ENCODE results near the gene SEC24D.

SEC24D gene

GRCh38 chr4:118730683-118731082 lies 105.2 kb downstream of the SEC24D start:
- H3K4ac ChIP-seq (ENCODE audit: low read depth in 1 of 2, low read length in 2 of 2), result no peak overlapping the region
- H3K36me3 ChIP-seq (ENCODE audit: control insufficient read depth in 1 of 2, insufficient read depth in 2 of 2, low read depth in 1 of 2, low read length in 2 of 2), result peaks cover 20 to 96% of the 10 kb centered on the region in 2 experiments
- peak; percentile 25 for DNase-seq
- H3K14ac ChIP-seq (ENCODE audit: low read length in 2 of 2), result no peak overlapping the region
- H2BK15ac ChIP-seq (ENCODE audit: low read depth, poor library complexity, severe bottlenecking), result no peak overlapping the region
- no peak overlapping the region for H3K4me3 ChIP-seq (ENCODE audit: insufficient read depth in 1 of 2, low read depth in 1 of 2, low read length in 2 of 2)
- H3K9me3 ChIP-seq (ENCODE audit: control insufficient read depth, low read length), result no peaks in the 10 kb centered on the region
- no peak overlapping the region for H3K18ac ChIP-seq (ENCODE audit: low read depth in 1 of 2, low read length in 2 of 2)
- no peak overlapping the region for H4K8ac ChIP-seq (ENCODE audit: low read length)
- H2BK120ac ChIP-seq (ENCODE audit: low read depth, low read length), result no peak overlapping the region
- peaks cover 15% of the 10 kb centered on the region for H3K79me1 ChIP-seq (replicated peaks; ENCODE audit: low read length, poor library complexity, severe bottlenecking)
- no peak overlapping the region for H2BK5ac ChIP-seq (ENCODE audit: low read depth, low read length, poor library complexity, severe bottlenecking)
- H3K4me2 ChIP-seq (ENCODE audit: low read length, poor library complexity, severe bottlenecking), result no peak overlapping the region
- peak overlapping the region; percentile 15 for H3K9ac ChIP-seq (ENCODE audit: low read length)
- H3K23ac ChIP-seq (ENCODE audit: low read length in 2 of 2), result no peak overlapping the region
- H2AK5ac ChIP-seq (ENCODE audit: low read length, severe bottlenecking), result no peak overlapping the region
- H4K91ac ChIP-seq (ENCODE audit: low read length), result no peak overlapping the region
- no peaks in the 10 kb centered on the region for H3K4me1 ChIP-seq (ENCODE audit: control insufficient read depth, insufficient read depth, low read depth, low read length)
- no peak overlapping the region for H2BK12ac ChIP-seq (ENCODE audit: low read length in 2 of 2)
- no peak overlapping the region for H2AFZ ChIP-seq (ENCODE audit: low read depth, low read length)
- no peaks in the 10 kb centered on the region for H3K27me3 ChIP-seq (ENCODE audit: control insufficient read depth in 1 of 2, insufficient read depth in 1 of 2, low read length in 2 of 2)
- peak overlapping the region; percentile 45 for H3K27ac ChIP-seq (ENCODE audit: low read length, poor library complexity, severe bottlenecking)

- Histone ChIP-seq H4K91ac (ENCODE audit: low read length) (no peak overlapping the region), H3K27ac (ENCODE audit: low read length, poor library complexity, severe bottlenecking) (peak overlapping the region; percentile 30), H3K36me3 (ENCODE audit: control insufficient read depth in 1 of 2, insufficient read depth in 2 of 2, low read depth in 1 of 2, low read length in 2 of 2) (peaks cover 26 to 96% of the 10 kb centered on the region in 2 experiments), H3K4ac (ENCODE audit: low read depth in 1 of 2, low read length in 2 of 2) (no peak overlapping the region), H2BK12ac (ENCODE audit: low read length in 2 of 2) (no peak overlapping the region), H3K4me1 (ENCODE audit: control insufficient read depth, insufficient read depth, low read depth, low read length) (no peaks in the 10 kb centered on the region), H3K79me1 (replicated peaks; ENCODE audit: low read length, poor library complexity, severe bottlenecking) (peaks cover 23% of the 10 kb centered on the region), H3K9ac (ENCODE audit: low read length) (peak overlapping the region; percentile 15), H2BK15ac (ENCODE audit: low read depth, poor library complexity, severe bottlenecking) (no peak overlapping the region), H2AFZ (ENCODE audit: low read depth, low read length) (no peak overlapping the region), H2BK120ac (ENCODE audit: low read depth, low read length) (no peak overlapping the region), H4K8ac (ENCODE audit: low read length) (no peak overlapping the region), H2BK5ac (ENCODE audit: low read depth, low read length, poor library complexity, severe bottlenecking) (no peak overlapping the region), H3K27me3 (ENCODE audit: control insufficient read depth in 1 of 2, insufficient read depth in 1 of 2, low read length in 2 of 2) (no peaks in the 10 kb centered on the region), H3K4me2 (ENCODE audit: low read length, poor library complexity, severe bottlenecking) (no peak overlapping the region), H3K9me3 (ENCODE audit: control insufficient read depth, low read length) (no peaks in the 10 kb centered on the region), H3K14ac (ENCODE audit: low read length in 2 of 2) (no peak overlapping the region), H3K18ac (ENCODE audit: low read depth in 1 of 2, low read length in 2 of 2) (no peak overlapping the region), H2AK5ac (ENCODE audit: low read length, severe bottlenecking) (no peak overlapping the region), H3K4me3 (ENCODE audit: insufficient read depth in 1 of 2, low read depth in 1 of 2, low read length in 2 of 2) (no peak overlapping the region), H3K23ac (ENCODE audit: low read length in 2 of 2) (no peak overlapping the region)
- peak; percentile 86 for DNase-seq
- WGBS, result 82% methylated on average over 5 of the region's 6 CpGs
Observed at GRCh38 chr4:118729287-118730286, 106.3 kb downstream of the SEC24D start.

GRCh38 chr4:118727360-118727759 lies 108.6 kb downstream of the SEC24D start:
- H3K27me3 ChIP-seq (ENCODE audit: control insufficient read depth in 1 of 2, insufficient read depth in 1 of 2, low read length in 2 of 2), result no peaks in the 10 kb centered on the region
- H4K91ac ChIP-seq (ENCODE audit: low read length), result no peak overlapping the region
- no peak overlapping the region for H2BK5ac ChIP-seq (ENCODE audit: low read depth, low read length, poor library complexity, severe bottlenecking)
- peaks cover 24% of the 10 kb centered on the region for H3K79me1 ChIP-seq (replicated peaks; ENCODE audit: low read length, poor library complexity, severe bottlenecking)
- H3K4ac ChIP-seq (ENCODE audit: low read depth in 1 of 2, low read length in 2 of 2), result no peak overlapping the region
- H3K9me3 ChIP-seq (ENCODE audit: control insufficient read depth, low read length), result no peaks in the 10 kb centered on the region
- no peak overlapping the region for H3K14ac ChIP-seq (ENCODE audit: low read length in 2 of 2)
- no peak overlapping the region for H2AFZ ChIP-seq (ENCODE audit: low read depth, low read length)
- no peak overlapping the region for H3K9ac ChIP-seq (ENCODE audit: low read length)
- H3K36me3 ChIP-seq (ENCODE audit: control insufficient read depth in 1 of 2, insufficient read depth in 2 of 2, low read depth in 1 of 2, low read length in 2 of 2), result peaks cover 24 to 97% of the 10 kb centered on the region in 2 experiments
- no peak overlapping the region for H4K8ac ChIP-seq (ENCODE audit: low read length)
- no peak overlapping the region for H3K27ac ChIP-seq (ENCODE audit: low read length, poor library complexity, severe bottlenecking)
- H3K4me3 ChIP-seq (ENCODE audit: insufficient read depth in 1 of 2, low read depth in 1 of 2, low read length in 2 of 2), result no peak overlapping the region
- H3K23ac ChIP-seq (ENCODE audit: low read length in 2 of 2), result no peak overlapping the region
- no peak overlapping the region for H2BK12ac ChIP-seq (ENCODE audit: low read length in 2 of 2)
- H2BK120ac ChIP-seq (ENCODE audit: low read depth, low read length), result no peak overlapping the region
- H2AK5ac ChIP-seq (ENCODE audit: low read length, severe bottlenecking), result no peak overlapping the region
- 81% methylated on average over 1 of the region's 1 CpG for WGBS
- DNase-seq, result no peak
- H3K18ac ChIP-seq (ENCODE audit: low read depth in 1 of 2, low read length in 2 of 2), result no peak overlapping the region
- H3K4me2 ChIP-seq (ENCODE audit: low read length, poor library complexity, severe bottlenecking), result no peak overlapping the region
- no peaks in the 10 kb centered on the region for H3K4me1 ChIP-seq (ENCODE audit: control insufficient read depth, insufficient read depth, low read depth, low read length)
- no peak overlapping the region for H2BK15ac ChIP-seq (ENCODE audit: low read depth, poor library complexity, severe bottlenecking)

GRCh38 chr4:118723369-118723768 lies 112.6 kb downstream of the SEC24D start:
- no peak overlapping the region for H3K18ac ChIP-seq (ENCODE audit: low read depth in 1 of 2, low read length in 2 of 2)
- H3K4me3 ChIP-seq (ENCODE audit: insufficient read depth in 1 of 2, low read depth in 1 of 2, low read length in 2 of 2), result no peak overlapping the region
- H3K27me3 ChIP-seq (ENCODE audit: control insufficient read depth in 1 of 2, insufficient read depth in 1 of 2, low read length in 2 of 2), result no peaks in the 10 kb centered on the region
- H4K91ac ChIP-seq (ENCODE audit: low read length), result no peak overlapping the region
- no peak overlapping the region for H3K14ac ChIP-seq (ENCODE audit: low read length in 2 of 2)
- no peak overlapping the region for H2AFZ ChIP-seq (ENCODE audit: low read depth, low read length)
- no peak overlapping the region for H2BK15ac ChIP-seq (ENCODE audit: low read depth, poor library complexity, severe bottlenecking)
- H3K36me3 ChIP-seq (ENCODE audit: control insufficient read depth in 1 of 2, insufficient read depth in 2 of 2, low read depth in 1 of 2, low read length in 2 of 2), result peaks cover 26 to 97% of the 10 kb centered on the region in 2 experiments
- H3K9me3 ChIP-seq (ENCODE audit: control insufficient read depth, low read length), result no peaks in the 10 kb centered on the region
- no peak overlapping the region for H3K23ac ChIP-seq (ENCODE audit: low read length in 2 of 2)
- DNase-seq, result no peak
- no peak overlapping the region for H2BK12ac ChIP-seq (ENCODE audit: low read length in 2 of 2)
- H3K79me1 ChIP-seq (replicated peaks; ENCODE audit: low read length, poor library complexity, severe bottlenecking), result peaks cover 17% of the 10 kb centered on the region
- no peak overlapping the region for H3K4me2 ChIP-seq (ENCODE audit: low read length, poor library complexity, severe bottlenecking)
- no peak overlapping the region for H2AK5ac ChIP-seq (ENCODE audit: low read length, severe bottlenecking)
- no peak overlapping the region for H2BK120ac ChIP-seq (ENCODE audit: low read depth, low read length)
- no peak overlapping the region for H2BK5ac ChIP-seq (ENCODE audit: low read depth, low read length, poor library complexity, severe bottlenecking)
- WGBS, result 100% methylated on average over 3 of the region's 3 CpGs
- H3K4ac ChIP-seq (ENCODE audit: low read depth in 1 of 2, low read length in 2 of 2), result no peak overlapping the region
- H4K8ac ChIP-seq (ENCODE audit: low read length), result no peak overlapping the region
- no peak overlapping the region for H3K9ac ChIP-seq (ENCODE audit: low read length)
- no peaks in the 10 kb centered on the region for H3K4me1 ChIP-seq (ENCODE audit: control insufficient read depth, insufficient read depth, low read depth, low read length)
- no peak overlapping the region for H3K27ac ChIP-seq (ENCODE audit: low read length, poor library complexity, severe bottlenecking)

Measured in mesenchymal stem cell (in vitro differentiated cells and primary cell).